ENCODE results near the gene SMAD6. TPM values are rescaled to one million over a fixed set of nuclear protein-coding genes. Genes with fewer than 3 reads are reported as not detected.

The SMAD6 gene
- total and polyA plus RNA-seq, 2 experiments from 2014 or later = 1.6 to 15.7 TPM

DNA sequence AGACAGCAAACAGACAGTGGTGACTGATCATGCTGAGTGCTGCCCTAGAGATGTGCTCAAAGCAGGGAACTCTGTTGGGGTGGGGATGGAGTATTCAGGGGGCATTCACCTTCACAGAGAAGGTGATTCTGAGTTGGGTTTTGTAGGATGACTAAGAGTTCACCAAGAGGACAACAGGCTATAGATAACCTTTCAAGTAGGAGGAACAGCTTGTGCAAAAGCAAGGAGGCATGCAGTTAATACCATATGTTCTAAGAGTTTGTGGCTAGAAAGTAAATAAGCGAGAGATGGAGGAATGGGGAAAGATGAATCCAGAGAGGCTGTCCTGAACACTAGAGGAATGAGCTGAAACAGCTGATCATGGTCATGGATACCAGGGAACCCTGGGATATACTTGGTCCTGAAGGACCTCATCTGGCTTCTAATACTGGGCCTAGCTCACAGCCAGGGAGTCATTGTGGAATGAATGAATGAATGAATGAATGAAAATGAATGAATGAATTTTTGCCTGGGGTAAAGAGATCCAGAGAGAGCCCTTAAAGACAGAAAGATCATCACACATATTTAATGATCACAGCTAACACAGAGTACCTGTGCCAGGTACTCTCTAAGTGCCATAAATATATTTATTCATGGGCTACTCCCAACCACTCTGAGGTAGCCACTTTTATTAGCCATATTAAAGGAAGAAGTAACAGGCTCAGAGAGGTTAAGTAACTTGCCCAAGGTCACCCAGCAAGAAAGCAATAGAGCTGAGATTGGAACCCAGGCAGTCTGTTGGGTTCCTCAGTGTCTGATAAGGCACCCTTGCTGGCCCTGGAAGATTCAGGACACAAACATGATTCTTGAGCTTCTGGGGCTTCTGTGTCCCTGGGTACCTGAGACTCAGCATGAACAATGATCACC lies 22.0 kb downstream of the SMAD6 start (continued):
- TF ChIP-seq, protein P1, sequence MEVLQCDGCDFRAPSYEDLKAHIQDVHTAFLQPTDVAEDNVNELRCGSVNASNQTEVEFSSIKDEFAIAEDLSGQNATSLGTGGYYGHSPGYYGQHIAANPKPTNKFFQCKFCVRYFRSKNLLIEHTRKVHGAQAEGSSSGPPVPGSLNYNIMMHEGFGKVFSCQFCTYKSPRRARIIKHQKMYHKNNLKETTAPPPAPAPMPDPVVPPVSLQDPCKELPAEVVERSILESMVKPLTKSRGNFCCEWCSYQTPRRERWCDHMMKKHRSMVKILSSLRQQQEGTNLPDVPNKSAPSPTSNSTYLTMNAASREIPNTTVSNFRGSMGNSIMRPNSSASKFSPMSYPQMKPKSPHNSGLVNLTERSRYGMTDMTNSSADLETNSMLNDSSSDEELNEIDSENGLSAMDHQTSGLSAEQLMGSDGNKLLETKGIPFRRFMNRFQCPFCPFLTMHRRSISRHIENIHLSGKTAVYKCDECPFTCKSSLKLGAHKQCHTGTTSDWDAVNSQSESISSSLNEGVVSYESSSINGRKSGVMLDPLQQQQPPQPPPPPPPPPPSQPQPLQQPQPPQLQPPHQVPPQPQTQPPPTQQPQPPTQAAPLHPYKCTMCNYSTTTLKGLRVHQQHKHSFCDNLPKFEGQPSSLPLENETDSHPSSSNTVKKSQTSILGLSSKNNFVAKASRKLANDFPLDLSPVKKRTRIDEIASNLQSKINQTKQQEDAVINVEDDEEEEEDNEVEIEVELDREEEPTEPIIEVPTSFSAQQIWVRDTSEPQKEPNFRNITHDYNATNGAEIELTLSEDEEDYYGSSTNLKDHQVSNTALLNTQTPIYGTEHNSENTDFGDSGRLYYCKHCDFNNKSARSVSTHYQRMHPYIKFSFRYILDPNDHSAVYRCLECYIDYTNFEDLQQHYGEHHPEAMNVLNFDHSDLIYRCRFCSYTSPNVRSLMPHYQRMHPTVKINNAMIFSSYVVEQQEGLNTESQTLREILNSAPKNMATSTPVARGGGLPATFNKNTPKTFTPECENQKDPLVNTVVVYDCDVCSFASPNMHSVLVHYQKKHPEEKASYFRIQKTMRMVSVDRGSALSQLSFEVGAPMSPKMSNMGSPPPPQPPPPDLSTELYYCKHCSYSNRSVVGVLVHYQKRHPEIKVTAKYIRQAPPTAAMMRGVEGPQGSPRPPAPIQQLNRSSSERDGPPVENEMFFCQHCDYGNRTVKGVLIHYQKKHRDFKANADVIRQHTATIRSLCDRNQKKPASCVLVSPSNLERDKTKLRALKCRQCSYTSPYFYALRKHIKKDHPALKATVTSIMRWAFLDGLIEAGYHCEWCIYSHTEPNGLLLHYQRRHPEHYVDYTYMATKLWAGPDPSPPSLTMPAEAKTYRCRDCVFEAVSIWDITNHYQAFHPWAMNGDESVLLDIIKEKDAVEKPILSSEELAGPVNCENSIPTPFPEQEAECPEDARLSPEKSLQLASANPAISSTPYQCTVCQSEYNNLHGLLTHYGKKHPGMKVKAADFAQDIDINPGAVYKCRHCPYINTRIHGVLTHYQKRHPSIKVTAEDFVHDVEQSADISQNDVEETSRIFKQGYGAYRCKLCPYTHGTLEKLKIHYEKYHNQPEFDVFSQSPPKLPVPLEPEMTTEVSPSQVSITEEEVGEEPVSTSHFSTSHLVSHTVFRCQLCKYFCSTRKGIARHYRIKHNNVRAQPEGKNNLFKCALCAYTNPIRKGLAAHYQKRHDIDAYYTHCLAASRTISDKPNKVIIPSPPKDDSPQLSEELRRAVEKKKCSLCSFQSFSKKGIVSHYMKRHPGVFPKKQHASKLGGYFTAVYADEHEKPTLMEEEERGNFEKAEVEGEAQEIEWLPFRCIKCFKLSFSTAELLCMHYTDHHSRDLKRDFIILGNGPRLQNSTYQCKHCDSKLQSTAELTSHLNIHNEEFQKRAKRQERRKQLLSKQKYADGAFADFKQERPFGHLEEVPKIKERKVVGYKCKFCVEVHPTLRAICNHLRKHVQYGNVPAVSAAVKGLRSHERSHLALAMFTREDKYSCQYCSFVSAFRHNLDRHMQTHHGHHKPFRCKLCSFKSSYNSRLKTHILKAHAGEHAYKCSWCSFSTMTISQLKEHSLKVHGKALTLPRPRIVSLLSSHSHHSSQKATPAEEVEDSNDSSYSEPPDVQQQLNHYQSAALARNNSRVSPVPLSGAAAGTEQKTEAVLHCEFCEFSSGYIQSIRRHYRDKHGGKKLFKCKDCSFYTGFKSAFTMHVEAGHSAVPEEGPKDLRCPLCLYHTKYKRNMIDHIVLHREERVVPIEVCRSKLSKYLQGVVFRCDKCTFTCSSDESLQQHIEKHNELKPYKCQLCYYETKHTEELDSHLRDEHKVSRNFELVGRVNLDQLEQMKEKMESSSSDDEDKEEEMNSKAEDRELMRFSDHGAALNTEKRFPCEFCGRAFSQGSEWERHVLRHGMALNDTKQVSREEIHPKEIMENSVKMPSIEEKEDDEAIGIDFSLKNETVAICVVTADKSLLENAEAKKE (CRISPR knock-in tag; IDR thresholded peaks at IDR 0.05) = no peak
- TF ChIP-seq CREB1 (CRISPR knock-in tag; IDR thresholded peaks at IDR 0.05; ENCODE audit: low read depth) = no peak
- TF ChIP-seq NANOG (IDR thresholded peaks at IDR 0.05; ENCODE audit: borderline replicate concordance) = no peak
- TF ChIP-seq, protein P2, sequence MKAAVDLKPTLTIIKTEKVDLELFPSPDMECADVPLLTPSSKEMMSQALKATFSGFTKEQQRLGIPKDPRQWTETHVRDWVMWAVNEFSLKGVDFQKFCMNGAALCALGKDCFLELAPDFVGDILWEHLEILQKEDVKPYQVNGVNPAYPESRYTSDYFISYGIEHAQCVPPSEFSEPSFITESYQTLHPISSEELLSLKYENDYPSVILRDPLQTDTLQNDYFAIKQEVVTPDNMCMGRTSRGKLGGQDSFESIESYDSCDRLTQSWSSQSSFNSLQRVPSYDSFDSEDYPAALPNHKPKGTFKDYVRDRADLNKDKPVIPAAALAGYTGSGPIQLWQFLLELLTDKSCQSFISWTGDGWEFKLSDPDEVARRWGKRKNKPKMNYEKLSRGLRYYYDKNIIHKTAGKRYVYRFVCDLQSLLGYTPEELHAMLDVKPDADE (IDR thresholded peaks at IDR 0.05) = no peak
- no peak for TF ChIP-seq JUNB (IDR thresholded peaks at IDR 0.05; ENCODE audit: unreplicated experiment)
- TF ChIP-seq, protein P3, sequence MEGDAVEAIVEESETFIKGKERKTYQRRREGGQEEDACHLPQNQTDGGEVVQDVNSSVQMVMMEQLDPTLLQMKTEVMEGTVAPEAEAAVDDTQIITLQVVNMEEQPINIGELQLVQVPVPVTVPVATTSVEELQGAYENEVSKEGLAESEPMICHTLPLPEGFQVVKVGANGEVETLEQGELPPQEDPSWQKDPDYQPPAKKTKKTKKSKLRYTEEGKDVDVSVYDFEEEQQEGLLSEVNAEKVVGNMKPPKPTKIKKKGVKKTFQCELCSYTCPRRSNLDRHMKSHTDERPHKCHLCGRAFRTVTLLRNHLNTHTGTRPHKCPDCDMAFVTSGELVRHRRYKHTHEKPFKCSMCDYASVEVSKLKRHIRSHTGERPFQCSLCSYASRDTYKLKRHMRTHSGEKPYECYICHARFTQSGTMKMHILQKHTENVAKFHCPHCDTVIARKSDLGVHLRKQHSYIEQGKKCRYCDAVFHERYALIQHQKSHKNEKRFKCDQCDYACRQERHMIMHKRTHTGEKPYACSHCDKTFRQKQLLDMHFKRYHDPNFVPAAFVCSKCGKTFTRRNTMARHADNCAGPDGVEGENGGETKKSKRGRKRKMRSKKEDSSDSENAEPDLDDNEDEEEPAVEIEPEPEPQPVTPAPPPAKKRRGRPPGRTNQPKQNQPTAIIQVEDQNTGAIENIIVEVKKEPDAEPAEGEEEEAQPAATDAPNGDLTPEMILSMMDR (conservative IDR thresholded peaks at IDR 0.05; ENCODE audit: low read depth in 2 of 2) = no peak
